BE2C (cell line): ENCODE measurements around the gene ITGB6.

ENCODE experiments used
- DNase-seq: peaks from one replicate; pipeline ENCODE4 v3.0.0-alpha.2; 2020
- H3K27me3 ChIP-seq: fragments of 250-450 bp; sonication (Bioruptor Pico); 2 replicates; pipeline ENCODE4 v1.5.1; 2020; ENCODE audit warnings: mild to moderate bottlenecking
- H3K36me3 ChIP-seq: fragments of 250-450 bp; sonication (Bioruptor Pico); 2 replicates; pipeline ENCODE4 v1.5.1; 2020; ENCODE audit warnings: mild to moderate bottlenecking
- H3K4me1 ChIP-seq: fragments of 250-450 bp; sonication (Bioruptor Pico); 2 replicates; pipeline ENCODE4 v1.5.1; 2020
- H3K4me3 ChIP-seq: 2 replicates; pipeline ENCODE4 v1.5.1; 2011; ENCODE audit warnings: low read depth, low read length
- H3K9me3 ChIP-seq: fragments of 250-450 bp; sonication (Bioruptor Pico); 2 replicates; pipeline ENCODE4 v1.5.1; 2020
- TF ChIP-seq, protein P1 (sequence below): IDR thresholded peaks from 2 replicates; pipeline ENCODE4 v1.5.1; 2012; ENCODE audit warnings: mild to moderate bottlenecking, low read depth, low read length

Gene ITGB6

DNA sequence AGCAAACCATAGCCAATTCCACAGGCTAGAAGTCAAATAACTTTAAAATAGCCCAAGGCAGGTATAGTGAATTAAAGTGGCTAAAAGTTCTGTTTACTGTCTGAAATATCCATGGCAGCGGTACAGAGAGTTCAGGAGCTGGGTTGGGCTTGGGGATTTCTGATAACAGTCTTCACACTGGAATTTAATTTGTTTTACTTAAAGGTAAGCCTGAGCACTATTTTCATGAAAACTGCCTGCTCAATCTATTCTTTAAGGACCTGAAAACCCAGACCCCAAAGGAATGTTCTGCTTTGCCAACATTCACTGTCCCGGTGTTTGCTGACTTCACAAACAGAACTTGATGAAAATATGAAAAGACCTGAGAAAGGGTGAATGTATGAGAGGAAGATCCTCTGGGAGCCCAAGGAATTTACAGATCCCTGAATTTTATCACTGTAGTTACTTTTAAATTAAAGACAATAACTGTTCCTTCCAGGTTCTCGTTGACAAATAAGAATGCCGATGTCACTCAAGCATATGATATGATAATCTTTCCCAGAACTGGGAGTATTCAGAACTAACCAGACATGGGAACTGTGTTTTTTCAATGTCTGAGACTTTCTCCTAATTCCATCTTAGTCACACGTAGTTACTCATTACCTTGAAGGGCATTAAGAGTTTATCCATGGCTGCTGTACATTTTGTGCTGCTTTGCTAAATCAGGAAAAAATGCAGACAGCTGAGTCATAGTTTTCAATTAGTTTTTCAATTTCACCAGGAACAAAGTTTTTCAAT lies 28.3 kb upstream of the ITGB6 start:
- Histone ChIP-seq H3K36me3 (no peaks in the 10 kb centered on the region), H3K9me3 (no peaks in the 10 kb centered on the region), H3K4me3 (no peak overlapping the region), H3K4me1 (peaks cover 39% of the 10 kb centered on the region), H3K27me3 (no peaks in the 10 kb centered on the region)
- no peak for DNase-seq
- TF ChIP-seq, protein P1, sequence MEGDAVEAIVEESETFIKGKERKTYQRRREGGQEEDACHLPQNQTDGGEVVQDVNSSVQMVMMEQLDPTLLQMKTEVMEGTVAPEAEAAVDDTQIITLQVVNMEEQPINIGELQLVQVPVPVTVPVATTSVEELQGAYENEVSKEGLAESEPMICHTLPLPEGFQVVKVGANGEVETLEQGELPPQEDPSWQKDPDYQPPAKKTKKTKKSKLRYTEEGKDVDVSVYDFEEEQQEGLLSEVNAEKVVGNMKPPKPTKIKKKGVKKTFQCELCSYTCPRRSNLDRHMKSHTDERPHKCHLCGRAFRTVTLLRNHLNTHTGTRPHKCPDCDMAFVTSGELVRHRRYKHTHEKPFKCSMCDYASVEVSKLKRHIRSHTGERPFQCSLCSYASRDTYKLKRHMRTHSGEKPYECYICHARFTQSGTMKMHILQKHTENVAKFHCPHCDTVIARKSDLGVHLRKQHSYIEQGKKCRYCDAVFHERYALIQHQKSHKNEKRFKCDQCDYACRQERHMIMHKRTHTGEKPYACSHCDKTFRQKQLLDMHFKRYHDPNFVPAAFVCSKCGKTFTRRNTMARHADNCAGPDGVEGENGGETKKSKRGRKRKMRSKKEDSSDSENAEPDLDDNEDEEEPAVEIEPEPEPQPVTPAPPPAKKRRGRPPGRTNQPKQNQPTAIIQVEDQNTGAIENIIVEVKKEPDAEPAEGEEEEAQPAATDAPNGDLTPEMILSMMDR = no peak

DNA sequence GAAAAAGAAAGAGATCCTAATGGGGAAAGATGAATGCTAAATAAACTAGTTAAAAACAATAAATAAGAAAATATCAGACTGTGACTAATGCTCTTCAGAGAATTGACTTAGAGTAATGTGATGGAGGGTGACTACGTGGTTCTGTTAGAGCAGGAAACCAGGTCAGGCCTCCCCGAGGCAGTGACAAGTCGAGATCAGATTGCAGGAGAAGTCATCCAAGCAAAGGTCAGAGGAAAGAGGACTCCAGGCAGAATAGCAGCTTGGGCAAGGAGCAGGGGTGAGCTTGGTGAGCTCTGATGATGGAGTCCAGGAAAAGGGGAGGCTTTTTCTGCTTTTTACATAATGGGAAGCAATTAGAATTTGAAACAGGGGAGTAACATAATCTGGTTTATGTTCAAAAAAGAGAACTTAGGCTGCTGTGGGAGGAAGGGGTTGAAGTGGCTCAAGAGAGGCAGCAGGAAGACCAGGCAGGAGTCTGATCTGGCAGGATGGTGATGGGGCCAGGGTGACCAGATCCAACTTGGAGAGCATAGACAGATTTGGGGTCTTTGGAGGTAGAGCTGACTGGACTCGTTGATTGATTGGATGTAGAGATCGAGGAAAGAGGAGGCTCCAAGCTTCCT lies 27.3 kb upstream of the ITGB6 start:
- DNase-seq = peak; percentile 26

DNA sequence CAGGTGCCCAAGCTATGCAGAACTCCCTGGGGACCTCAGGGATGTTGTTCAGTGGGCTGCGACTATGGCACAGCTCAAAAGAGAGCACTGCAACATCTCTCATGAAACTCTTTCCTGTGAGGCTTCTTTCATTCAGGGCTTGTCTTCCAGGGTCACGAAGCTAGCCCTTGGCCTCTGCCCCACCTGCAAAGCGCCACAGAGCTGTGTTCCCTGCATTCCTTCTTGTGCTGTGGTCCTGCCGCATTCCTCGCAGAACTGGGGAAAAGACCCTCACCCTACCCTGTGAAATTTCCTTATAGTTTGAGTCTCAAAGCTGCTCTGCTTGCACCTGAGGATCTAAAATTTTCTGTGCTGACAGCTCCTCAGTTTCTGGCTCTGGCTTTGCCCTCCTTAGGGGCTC lies 26.3 kb upstream of the ITGB6 start:
- TF ChIP-seq, protein P1 = no peak
- no peak for DNase-seq
- peaks cover 39% of the 10 kb centered on the region for H3K4me1 ChIP-seq
- H3K36me3 ChIP-seq = no peaks in the 10 kb centered on the region
- no peak overlapping the region for H3K4me3 ChIP-seq
- H3K9me3 ChIP-seq = no peaks in the 10 kb centered on the region
- no peaks in the 10 kb centered on the region for H3K27me3 ChIP-seq

More for the DNA sequence above, 27.3 kb upstream of the ITGB6 start:
- Histone ChIP-seq H3K9me3 (no peaks in the 10 kb centered on the region), H3K27me3 (no peaks in the 10 kb centered on the region), H3K4me3 (no peak overlapping the region), H3K36me3 (no peaks in the 10 kb centered on the region), H3K4me1 (peaks cover 39% of the 10 kb centered on the region)
- TF ChIP-seq, protein P1 = no peak

DNA sequence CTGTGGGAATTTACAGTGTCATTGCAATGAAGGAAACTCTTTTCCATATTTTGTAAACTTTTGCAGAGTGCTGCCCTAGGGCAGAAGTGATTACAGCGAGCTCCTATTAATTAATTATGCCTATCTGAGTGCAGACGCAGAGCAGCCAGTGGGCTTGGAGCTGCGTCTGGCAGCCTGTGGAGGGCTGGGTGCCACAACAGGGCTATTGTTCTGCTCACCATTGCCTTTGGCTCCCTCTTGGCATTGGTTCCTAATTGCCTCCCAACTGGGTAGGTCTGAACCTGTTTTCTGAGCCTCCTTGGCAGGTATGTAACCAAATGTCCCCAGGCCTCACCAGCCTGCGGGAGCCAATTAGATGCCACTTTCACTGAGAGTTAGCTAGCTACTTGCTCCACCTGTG lies 25.6 kb upstream of the ITGB6 start:
- Histone ChIP-seq H3K36me3 (no peaks in the 10 kb centered on the region), H3K27me3 (no peaks in the 10 kb centered on the region), H3K4me3 (no peak overlapping the region), H3K4me1 (peaks cover 39% of the 10 kb centered on the region), H3K9me3 (no peaks in the 10 kb centered on the region)
- DNase-seq = peak; percentile 76
- TF ChIP-seq, protein P1 = no peak

DNA sequence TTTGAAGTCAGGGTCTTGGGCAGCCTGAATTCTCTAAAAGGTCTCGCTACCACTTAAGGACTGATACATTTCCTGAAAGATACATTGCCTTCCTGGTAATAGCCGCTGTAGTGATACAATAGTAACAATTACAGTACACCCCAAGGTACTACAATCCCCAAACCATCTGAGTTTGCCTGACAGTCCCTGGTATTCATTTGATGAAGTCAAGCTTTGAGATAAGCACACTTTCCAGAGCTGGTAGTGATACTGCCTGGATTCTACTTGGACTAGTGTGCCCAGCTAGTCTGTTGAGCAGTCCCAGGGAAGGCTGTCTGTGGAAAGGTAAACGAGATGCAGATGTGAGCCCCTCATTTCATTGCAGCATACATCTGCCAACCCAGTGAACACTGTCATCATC lies 24.4 kb upstream of the ITGB6 start:
- H3K4me1 ChIP-seq = peaks cover 39% of the 10 kb centered on the region

More for the DNA sequence above, 24.4 kb upstream of the ITGB6 start:
- TF ChIP-seq, protein P1 = no peak
- no peak overlapping the region for H3K4me3 ChIP-seq
- no peaks in the 10 kb centered on the region for H3K27me3 ChIP-seq
- peak; percentile 34 for DNase-seq
- H3K36me3 ChIP-seq = no peaks in the 10 kb centered on the region
- no peaks in the 10 kb centered on the region for H3K9me3 ChIP-seq
